IPS DF 4.7 (cell line): ENCODE results near the gene UBN2.
"Not testable (repeated sequence)": the region's sequence is repeated elsewhere in the genome, so short reads cannot be mapped to it uniquely, and the experiment has no call there.

Source experiments
- DNase-seq: peaks from one replicate; pipeline ENCODE4 v3.0.0-alpha.2; 2013; ENCODE audit warnings: low spot score; ENCODE audit errors: extremely low read depth

Gene UBN2

DNA sequence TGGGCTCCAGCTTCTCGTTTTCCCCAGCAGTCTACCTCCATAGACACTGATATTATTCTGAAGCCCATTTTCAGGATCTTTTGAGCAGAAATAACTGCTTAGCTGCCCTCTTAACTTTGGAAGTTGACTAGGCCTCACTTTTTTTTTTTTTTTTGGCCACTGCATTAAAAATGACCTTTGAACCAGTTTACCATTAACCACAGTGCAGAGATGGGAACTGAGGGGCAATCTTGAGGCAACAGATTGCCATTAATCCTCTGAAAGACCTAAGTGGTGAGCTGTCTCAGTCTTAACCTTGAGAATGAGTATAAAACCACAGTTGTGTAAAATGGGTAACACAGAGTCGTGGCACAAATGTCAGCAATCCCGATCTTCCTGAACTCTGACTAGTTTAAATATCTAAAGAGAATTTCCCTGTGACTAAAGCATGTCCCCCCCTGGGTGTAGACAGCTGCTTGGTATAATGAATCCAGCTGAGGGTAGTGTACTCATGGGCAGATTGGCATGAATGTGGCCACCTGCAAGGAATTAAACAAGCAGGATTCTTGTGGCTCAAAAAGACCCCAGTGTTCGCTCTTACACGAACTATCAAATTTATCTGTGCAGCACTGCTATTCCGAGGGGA is 64.0 kb downstream of the UBN2 start:
- DNase-seq: no peak

GRCh38 chr7:139297795-139298194 is 66.8 kb downstream of the UBN2 start:
- DNase-seq: no peak

DNA sequence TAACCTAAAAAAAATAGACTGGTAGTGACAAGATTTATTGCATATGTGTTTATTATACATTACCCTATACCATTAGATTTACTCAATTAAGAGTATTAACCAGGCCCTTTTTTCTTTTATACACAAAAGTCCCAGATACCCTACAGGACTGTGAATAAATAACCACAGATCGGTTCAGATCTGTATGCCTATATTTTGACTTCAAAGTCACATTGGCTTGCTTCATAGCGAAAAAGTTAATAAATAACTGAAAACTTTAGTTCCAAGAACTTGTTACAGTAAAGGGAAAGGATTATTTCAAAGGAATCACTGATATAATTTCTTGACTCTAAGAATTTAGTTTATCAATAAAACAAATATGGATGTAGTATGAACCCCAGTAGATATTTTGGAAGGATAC is 68.3 kb downstream of the UBN2 start:
- no peak for DNase-seq

DNA sequence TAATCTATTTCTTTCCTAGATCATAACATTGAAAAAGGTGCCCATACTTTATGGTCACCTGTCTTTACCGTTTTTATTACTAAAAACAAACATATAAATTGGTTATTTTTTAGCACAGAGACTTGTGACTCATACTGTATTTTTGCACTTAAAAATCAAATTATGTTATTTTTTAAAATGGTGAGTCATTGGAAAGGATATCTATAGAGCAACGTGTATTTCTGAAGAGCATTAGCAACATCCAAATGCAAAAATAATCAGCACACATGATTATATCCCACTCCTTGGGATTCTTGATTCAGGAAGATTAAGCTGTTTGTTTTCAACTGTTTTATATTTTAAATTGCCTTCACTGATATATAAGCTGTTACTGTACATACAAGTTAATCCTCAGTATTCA is 69.4 kb downstream of the UBN2 start:
- no peak for DNase-seq

GRCh38 chr7:139304517-139304916 is 73.5 kb downstream of the UBN2 start:
- DNase-seq: no peak

DNA sequence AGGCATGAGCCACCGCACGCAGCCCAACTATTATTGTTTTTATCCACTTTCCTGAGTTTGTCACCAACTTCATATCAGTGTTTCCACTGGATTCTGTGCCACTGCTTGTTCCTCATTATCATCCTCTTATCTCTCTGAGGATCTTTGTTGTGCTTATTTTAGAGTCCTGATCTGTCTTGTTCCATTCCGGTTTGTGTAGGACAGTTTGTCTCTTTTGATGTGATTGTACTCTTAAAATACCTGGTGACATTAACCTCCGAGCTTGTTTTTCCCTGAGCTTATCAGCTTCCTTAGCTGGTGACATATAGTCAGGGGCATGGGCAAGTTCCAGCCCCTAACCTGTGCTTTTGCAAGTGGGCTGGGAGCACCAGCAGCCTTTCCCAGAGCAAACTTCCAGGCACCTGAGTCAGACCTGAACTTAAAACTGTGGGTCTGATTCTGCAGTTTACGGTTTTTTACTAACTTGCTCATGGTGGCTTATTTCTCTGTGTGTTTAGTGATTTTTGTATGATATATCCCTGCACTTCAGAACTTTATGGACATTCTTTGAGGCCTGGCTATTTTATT is 87.0 kb downstream of the UBN2 start:
- no peak for DNase-seq

- peak; percentile 14 for DNase-seq
Observed at GRCh38 chr7:139321071-139321745, 90.2 kb downstream of the UBN2 start.

GRCh38 chr7:139324709-139325108 is 93.7 kb downstream of the UBN2 start:
- not testable (repeated sequence) for DNase-seq

DNA sequence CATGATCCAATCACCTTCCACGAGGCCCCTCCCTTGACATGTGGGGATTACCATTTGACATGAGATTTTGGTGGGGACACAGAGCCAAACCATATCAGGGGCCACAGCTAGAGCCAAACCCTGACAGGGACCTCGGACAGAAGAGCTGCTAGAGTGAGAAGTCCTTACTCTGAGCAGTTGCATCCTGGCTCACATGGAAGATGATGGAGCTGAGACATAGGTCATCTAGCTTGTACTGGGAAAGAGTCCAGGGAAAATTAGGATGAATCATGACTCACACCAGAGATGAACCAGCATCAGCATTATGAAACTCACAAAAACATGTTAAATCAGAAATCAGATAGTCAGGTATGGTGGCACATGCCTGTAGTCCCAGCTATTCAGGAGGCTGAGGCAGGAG is 97.3 kb downstream of the UBN2 start:
- DNase-seq: no peak

GRCh38 chr7:139329119-139329518 is 98.1 kb downstream of the UBN2 start:
- DNase-seq: no peak

GRCh38 chr7:139330333-139331030 is 99.4 kb downstream of the UBN2 start:
- no peak for DNase-seq

DNA sequence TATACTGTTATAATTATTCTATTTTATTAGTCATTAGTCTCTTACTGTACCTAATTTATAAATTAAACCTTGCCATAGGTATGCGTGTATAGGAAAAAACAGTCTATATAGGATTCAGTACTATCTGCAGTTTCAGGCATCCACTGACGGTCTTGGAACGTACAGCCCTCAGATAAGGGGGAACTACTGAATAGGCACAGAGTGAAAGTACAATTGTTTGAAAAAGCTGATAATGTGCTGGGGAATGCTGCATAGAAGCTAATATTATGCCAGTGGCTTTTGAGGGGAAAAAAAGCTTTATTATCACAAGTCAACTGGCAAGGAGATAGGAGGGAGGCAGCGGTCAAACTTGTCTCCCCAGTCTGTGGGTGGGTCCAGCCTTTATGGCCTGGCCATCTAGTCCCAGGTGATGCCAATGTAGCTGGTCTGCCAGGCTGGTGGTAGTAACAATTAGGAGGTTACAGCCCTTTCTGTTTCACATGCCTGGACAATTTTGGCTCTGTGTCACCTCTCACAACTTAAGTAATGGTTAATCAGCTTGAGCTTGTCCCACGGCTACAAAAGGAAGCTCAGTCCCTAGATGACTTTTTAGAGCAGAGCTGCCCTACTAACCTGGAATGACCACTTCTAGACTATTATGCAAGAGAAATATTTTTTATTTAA is 101.8 kb downstream of the UBN2 start:
- DNase-seq: no peak

GRCh38 chr7:139333443-139333842 is 102.4 kb downstream of the UBN2 start:
- not testable (repeated sequence) for DNase-seq

DNA sequence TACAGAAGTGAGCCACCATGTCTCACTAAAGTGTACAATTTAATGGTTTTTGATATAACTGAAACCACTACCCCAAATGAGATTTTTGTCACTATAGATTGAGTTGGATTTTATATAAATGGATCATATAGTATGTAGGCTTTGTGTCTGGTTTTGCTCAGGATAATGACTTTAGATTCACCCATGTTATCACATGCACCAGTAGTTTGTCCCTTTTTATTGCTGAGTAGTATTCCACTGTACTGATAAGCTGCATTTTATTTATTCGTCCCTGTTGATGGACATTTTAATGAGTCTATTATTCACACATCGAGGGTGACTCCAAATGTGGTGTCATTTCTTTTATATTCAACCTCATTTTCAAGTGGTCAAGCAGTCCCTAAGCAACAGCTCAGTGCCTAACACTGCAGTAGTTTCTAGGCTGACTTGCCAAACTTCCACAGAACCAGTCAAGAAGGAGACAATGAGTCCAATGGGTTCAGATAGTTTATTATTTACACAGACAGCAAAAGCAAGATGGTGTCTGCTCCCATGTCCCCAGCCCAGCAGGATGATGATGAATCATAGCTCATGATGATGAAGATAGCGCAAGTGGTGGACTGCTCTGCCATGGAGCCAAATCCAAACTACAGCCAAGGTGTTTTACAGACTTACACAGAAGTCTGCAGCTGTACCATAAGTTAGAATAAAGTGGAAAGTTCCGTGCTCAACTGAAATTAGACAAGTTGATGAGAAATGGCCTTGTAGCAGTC is 103.5 kb downstream of the UBN2 start:
- no peak for DNase-seq

DNA sequence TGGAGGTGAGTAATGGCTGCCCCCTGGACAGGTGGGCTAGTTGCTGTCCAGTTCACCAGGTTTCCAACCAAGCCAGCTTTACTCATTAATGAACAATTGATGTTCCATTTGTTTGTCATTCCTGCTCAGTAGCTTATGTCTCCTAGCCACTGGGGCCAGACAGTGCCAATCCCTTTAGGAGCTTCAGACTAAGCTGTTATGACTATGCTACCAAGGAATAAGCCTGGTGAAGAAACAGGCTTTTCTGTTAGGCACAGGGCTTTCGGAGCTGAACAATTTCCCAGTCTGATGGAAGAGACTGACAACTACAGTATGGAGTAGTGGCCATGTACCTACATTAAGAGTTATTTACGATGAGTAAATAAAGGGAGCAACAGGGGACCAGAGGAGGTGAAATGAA is 108.0 kb downstream of the UBN2 start:
- DNase-seq: no peak

- DNase-seq: no peak
Observed at GRCh38 chr7:139339698-139340036, 108.6 kb downstream of the UBN2 start.

GRCh38 chr7:139340037-139340807 is 109.2 kb downstream of the UBN2 start:
- DNase-seq: no peak

DNA sequence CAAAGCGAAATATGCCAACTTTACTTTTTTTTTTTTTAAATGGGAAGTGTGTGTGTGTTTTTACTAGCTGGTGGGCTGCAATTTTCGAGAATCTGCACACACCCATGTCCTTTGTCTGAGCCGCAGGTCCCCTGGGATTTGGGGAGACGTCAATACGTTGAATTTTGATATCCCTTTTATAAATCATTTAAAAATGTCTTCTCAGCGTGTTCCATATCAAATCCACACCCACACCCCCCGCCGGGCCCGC is 109.7 kb downstream of the UBN2 start:
- no peak for DNase-seq

DNA sequence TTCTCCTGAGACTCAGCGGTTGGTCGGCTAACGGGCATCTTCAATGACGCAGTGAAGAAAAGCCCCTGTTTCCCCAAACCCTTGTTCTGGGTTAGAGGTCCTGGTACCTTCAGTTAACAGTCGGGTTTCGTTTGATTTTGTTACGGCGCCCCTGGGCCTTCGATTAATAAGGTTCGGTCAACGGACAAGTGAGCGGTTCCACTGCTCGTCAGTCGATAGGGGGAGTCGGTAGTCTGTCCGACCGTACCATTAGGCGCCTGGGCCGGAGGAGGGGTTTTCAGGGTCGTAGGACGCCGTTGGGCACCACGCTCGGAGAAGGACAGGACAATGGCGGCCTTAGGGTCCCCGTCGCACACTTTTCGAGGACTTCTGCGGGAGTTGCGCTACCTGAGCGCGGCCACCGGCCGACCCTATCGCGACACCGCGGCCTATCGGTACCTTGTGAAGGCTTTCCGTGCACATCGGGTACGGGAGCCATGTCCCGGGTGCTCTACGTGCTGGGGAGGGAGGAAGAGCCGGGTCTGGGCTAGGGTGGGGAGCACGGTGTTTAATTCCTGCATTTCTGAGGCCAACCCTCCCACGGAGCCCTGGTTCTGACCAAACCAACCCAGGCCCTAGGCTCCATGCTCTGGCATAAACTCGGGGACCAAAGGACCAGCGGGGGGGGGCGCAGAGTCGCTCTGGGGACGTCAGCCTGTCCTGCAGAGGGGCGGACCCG is 110.2 kb downstream of the UBN2 start, which contains the start of gene FMC1:
Gene FMC1 (plus strand): TSS at position 280 of the 718 bp plus-strand sequence. CDS start 48 bp downstream, at position 328.
- no peak for DNase-seq

DNA sequence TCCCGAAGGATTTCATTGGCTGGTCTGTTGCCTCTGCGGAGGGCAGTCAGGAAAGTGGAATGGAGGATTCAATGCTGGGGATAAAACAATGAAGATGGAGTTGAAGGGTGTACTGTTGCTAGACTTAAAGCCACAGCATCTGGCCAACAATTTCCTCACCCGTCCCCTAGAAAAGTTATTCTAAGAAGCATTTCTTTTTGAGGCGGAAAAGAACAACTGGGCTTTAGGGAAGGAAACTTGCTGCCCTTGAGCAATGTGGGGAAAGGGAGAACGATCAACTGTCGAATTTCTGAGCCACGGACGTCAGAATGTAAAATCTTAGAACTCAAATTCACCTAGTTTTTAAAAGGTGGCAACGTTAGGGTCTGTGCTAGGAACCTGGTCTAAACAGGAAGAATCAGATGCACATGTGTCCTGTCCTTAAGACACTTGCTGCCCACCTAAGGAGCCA is 110.8 kb downstream of the UBN2 start:
- DNase-seq: no peak
